HPDE6-E6E7 (cell line): ENCODE results near the gene BDKRB2.
"Not testable (repeated sequence)": the region's sequence is repeated elsewhere in the genome, so short reads cannot be mapped to it uniquely, and the experiment has no call there.

ENCODE experiments used
- DNase-seq: peaks from one replicate; pipeline ENCODE4 v3.0.0; 2011; ENCODE audit warnings: missing footprints; ENCODE audit errors: extremely low spot score

Gene BDKRB2

DNA sequence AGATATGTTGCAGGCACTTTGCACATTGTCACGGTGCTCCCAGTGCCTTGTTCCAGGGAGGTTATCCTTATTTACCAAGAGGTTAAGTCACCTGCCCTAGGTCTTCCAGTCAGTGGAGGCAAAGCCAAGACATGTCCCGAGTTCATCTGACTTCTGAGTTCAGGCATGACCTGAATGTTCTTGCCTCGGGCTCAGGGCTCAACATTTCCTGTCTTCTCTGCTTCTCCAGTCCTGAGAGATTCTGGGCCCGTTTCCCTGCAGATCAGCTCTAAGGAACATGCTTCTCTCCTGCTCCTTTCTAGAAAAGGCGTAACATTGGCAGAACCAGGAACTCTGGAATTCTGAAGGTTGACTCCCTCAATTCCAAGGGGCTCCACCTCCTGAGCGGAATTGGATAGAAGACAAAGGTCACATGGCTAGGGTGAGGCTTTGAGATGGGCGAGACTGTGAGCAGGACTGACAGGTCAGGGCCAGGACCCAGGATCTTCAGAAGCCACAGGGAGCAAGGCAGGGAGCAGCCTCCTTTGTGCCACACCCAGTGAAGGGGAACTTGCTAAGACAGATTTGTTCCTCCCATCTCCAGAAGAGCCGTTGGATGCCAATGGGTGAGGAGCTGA is 19.9 kb downstream of the BDKRB2 start:
- no peak for DNase-seq

DNA sequence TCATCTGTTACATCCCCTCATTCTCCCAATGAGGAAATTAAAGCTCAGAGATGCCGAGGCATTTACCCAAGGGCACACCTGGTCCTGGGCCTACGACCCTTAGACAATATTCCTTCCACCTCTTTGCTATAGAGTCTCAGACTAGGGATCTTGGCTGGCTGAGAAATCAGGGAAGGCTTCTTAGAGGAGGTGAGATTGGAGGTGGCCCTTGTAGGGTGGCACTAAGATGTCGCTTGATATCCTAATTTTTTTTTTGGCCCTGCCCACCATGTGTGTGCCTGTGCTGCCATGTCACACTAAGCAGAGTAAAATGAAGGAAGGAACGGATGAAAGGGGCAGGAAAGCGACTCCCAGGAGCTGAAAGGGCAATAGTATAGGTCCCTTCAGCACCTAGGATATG is 20.6 kb downstream of the BDKRB2 start:
- DNase-seq, result no peak

DNA sequence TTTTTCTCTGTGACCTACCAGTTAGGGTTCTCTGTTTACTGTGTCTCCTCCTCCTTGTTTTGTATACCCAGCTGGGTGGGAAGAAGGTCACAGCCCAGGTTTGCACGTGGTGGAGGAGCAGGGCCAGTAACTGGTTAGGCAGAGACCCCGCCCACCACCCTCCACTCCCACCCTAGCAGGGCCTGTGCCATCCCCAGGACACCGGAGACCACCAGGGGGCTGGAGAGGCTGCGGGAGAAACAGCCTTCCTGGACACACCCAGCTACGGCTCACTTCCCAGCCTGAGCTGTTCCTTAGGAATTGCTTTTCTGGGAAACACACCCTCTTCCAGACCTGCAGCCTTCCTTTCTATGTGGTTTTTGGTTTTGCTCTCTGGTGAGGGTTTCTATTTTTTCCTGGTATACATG is 21.1 kb downstream of the BDKRB2 start:
- DNase-seq, result peak; percentile 63

DNA sequence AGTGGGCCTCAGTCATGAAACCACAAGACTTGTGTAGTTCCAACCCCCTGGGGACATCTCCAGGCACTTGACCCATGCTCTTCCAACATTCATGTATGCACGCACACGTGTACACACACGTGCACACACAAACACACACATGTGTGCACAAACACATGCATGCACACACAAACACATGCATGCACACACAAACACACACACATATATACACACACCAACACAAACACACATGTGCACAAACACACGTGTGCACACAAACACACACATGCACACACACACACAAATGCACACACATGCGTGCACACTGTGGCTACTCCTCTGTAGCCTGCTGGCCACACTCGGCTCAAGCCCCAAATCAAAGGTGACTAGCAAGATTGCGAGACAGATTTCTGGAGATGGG is 22.8 kb downstream of the BDKRB2 start:
- DNase-seq, result no peak

DNA sequence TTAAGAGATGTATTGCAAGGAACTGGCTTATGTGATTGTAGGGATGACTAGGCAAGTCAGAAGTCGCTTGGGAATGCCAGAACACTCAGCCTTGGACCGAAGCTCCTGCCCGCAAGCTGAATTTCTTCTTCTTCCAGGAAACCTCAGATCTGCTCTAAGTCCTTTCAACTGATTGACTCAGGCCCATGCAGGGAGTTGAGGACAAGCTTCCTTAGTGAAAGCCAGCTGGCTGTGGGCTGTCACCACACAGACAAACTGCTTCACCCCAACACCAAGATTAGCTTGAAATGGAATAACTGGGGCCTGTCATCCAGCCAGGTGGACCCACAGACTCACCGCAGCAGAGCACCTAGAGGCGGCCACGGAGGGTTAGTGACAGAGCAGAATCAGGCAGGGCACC is 24.7 kb downstream of the BDKRB2 start:
- DNase-seq, result no peak

DNA sequence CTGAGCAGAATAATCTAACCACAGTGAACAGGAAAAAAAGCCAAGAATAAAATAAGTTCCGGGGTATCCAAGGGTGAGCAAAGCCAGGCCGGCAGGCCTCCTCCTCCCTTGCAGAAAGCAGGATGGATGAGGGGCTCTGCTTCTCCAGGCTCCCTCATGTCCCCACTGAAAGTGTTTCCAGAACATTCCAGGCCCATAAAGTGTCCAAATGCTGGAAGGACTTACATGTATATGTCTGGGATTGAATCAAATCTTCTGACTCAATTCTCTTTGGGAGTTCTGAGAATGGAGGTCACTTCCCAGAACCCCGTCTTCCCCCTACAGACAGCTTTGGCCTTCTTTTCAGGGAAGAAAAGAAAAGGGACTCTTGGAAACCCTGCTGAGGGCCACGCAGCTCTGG is 26.4 kb downstream of the BDKRB2 start:
- DNase-seq, result no peak

DNA sequence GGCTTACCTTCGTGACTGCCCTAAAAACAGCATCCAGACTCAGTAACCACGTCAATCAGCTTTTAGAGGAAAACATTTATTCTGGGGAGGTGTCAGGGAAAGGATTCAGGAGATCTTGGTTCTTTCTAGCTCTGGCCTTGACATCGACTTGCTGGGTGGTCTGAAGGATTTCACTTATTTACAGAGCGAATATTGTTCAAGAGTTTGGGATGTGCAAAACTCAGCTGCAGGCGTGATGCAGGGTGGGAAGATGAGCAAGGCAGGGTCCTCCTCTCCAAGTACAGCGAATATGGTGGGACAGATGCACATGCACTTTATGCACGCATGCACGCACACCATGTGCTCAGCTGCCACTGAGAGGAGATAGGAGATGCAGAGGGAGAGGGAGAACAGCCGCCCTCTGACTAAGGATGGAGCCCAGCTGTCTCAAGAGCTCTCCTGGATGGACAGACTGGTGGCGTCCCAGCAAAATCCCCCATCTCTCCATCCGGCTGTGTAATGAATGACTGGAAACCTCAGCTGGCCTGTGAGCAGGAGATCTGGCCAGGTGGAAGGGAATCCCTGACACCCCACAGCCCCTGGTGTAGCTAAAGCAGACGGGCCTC is 27.0 kb downstream of the BDKRB2 start:
- DNase-seq, result no peak

DNA sequence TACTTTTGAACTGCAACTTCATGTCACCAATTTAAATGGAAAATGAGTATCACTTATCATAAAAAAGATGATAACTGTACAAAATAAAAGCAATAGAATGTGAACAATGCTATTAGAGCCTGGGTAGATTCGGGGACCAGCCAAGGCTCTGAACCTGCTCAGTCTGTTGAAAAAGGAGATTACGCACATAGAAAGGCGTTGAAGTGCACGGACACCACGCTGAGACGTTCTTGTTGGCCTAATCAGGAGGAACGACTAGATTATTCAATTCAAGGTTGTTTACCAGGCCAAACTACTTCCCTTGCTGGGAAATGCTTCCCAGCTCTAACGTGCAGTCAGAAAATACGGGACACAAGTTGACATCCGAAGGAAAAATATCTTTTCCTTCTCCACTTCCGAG is 27.9 kb downstream of the BDKRB2 start:
- DNase-seq, result no peak

DNA sequence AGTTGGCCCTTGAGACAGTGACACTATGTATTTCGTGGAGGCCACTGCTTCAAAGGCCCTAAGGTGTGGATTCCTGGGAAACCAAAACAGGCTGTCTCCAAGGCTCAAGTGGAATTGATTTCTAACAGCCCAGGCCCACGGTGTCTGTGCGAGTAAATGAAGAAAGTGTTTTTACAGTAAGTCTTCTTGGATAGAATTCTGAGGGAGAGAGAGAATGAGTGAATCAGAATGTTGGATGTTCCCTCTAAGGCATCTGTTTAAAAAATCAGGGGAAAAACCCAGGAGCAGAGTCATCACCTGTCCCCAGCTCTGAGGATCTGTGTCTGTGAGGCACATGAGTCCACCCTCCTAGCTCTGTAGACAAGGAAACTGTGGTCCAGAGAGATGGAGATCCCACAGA is 29.0 kb downstream of the BDKRB2 start:
- no peak for DNase-seq

DNA sequence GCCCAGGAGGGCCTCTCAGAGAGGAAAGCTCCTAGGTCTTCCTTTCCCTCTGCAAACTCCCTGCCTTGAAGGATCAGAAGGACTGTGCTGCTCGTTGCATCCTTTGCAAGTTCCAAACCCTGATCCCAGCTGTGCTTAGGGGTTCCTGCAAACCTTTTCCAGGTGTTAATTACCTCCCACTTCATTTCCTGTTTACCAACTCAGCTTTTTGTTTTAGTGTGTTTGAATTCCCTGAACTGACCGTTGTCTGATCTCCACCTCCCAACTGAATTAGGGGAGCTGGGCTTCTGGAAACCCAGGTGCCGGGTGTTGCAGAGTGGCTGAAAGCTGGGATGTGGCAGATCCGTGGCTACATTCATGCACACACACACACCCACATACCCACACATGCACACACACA is 30.8 kb downstream of the BDKRB2 start:
- no peak for DNase-seq

DNA sequence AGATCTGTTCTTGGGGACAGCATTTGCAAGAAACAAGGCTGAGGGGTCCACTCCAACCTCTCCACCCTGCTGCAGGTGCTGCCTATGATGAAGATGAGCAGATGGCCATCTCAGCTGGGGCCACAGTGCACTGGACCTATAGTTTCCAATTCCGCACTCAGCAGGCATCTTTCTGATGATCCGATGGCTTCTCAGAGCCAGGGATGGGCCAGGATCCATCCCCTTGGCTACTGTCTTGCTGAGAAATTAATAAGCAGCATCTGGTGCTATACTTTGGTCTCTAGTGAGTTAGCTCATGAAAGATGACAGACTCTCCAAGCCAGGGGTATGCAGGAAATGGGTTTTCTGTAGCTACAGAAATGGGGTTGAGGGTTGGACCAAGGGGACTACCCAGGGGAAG is 33.0 kb downstream of the BDKRB2 start:
- no peak for DNase-seq

DNA sequence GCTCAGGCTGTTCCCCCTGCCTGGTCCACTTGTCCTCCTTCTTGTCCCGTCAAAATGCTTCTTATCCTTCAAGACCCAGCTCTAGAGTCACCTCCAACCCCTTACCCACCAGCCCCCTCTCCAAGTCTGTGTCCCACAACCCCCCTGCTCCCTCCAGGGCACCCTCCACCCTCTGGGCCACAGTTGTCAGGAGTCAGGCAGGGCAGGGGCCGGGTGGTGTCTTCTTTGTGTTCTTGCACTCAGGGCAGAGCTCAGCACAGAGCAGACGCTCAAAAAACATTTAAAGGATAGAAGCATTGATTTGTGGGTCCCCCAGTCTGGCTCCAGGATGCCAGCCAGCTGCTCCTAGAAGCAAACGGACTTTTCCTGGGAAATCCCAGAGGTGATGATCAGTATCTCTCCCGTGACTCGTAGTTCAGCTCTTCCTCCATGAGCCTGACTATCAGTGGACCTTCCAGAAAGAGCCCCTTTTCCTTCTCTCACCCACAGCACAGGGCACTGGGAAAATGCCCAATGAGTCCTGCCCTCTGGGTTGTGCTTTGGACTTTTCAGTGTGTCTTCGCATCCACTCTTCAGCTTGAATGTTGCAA is 34.1 kb downstream of the BDKRB2 start:
- DNase-seq, result no peak

DNA sequence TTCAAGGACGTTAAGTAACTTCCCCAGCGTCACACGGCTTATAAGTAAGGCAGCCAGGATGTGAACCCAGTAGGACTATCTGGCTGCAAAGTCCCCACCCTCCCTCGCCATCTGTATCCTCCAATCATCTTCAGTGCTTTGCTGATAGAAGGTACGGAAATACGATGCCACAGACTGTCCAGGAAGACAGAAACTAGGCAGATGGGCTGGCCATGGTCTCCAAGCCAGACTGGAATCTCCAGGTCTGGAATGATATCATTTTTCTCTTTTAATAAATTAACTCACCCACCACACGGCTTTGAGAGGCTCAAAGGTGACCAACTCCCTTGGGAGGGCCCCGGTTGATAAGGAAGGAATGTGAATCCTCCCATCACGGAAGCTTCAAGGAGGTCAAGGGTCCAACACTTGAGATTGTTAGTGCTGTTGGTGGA is 35.1 kb downstream of the BDKRB2 start:
- no peak for DNase-seq

DNA sequence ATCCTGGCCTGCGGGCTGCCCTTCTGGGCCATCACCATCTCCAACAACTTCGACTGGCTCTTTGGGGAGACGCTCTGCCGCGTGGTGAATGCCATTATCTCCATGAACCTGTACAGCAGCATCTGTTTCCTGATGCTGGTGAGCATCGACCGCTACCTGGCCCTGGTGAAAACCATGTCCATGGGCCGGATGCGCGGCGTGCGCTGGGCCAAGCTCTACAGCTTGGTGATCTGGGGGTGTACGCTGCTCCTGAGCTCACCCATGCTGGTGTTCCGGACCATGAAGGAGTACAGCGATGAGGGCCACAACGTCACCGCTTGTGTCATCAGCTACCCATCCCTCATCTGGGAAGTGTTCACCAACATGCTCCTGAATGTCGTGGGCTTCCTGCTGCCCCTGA is 36.0 kb downstream of the BDKRB2 start:
- DNase-seq, result no peak

DNA sequence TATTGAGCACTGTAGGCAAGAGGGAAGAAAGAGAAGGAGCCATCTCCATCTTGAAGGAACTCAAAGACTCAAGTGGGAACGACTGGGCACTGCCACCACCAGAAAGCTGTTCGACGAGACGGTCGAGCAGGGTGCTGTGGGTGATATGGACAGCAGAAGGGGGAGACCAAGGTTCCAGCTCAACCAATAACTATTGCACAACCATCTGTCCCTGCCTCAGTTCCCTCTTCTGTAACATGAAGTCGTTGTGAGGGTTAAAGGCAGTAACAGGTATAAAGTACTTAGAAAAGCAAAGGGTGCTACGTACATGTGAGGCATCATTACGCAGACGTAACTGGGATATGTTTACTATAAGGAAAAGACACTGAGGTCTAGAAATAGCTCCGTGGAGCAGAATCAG is 37.5 kb downstream of the BDKRB2 start:
- no peak for DNase-seq

DNA sequence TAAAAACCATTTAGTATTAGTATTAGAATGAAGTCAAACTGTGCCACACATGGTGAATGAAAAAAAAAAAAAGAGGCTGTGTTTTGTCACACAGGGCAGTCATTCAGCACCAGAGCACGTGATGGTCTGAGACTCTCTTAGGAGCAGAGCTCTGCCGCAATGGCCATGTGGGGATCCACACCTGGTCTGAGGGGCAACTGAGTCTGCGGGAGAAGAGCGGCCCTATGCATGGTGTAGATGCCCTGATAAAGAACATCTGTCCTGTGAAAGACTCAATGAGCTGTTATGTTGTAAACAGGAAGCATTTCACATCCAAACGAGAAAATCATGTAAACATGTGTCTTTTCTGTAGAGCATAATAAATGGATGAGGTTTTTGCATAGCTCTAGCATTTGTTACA is 39.1 kb downstream of the BDKRB2 start:
- DNase-seq, result no peak

DNA sequence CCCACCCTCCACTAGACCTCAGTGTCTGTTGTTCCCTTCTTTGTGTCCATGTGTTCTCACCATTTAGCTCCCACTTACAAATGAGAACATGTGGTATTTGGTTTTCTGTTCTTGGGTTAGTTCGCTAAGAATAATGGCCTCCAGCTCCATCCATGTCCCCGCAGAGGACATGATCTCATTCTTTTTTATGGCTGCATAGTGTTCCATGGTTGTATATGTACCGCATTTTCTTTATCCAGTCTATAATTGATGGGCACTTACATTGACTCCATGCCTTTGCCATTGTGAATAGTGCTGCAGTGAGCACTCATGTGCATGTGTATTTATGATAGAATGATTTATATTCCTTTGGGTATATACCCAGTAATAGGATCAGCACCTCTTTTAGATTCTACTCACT is 40.4 kb downstream of the BDKRB2 start:
- DNase-seq, result not testable (repeated sequence)

DNA sequence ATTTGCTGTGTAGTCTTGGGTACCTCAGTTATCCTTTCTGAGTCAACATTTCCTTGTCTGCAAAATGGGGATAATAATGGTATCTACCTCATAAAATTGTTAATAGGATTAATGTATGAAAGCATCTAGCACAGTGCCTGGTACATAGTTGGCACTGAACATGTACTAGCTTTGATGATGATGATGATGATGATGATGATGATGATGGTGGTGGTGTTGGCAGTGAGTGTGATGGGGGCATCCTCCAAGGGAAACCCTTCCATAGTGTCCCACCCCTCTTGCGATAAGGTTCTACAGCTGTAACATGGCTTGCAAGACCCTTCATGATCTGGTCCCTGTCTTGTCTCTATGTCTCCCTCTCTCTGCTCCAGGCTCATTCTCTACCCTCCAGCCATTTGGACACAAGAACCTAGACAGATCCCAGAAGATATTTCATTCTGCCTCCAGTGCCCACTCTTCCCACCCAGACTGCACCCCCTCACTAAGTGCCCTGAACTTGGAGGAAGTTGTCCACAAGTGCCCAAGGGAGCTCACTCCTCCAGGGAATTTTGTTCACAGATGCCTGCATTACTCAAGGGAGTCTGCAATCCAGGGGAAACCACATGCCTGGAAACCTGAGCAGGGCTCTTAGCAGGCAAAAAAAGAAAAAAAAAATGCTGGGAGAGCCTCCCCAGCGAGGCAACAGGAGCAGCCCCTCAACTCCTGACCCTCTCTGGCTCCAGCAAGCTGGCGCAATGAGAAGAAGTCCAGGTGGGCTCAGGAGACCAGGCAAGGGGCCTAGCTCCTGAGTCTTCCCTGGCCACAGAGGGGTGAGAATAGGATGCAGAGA is 41.3 kb downstream of the BDKRB2 start:
- DNase-seq, result no peak

DNA sequence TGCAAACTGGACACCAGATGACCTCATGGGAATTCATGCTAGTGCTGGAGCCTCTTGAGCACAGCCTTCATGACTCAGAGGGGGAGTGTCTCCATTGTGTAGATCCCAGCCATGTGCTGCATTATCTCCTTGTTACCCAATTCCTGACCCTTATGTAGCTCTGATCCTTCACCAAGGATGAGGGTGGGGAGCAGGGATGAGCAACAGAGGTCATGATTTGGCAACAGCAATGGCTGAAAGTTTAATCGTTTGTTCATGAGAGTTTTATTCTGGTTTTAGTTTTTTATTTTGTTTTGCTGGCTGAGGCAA is 41.9 kb downstream of the BDKRB2 start:
- DNase-seq, result peak; percentile 98

DNA sequence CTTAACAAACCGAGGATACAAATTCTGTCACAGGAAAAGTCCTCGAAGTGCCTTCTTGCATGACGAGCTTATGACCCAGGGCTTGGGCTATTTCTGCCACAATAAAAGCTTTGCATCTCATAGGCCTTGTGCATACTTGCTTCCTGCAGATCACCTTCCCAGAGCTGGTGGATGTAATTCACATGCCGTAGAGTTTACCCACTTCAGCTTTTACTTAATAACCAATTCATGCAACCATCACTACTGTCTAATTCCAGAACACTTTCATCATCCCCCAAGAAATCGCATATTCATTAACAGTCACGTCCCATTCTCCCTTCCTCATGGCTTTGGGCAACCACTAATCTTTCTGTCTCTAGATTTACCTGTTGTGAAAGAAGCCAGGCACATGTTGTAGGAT is 42.4 kb downstream of the BDKRB2 start:
- DNase-seq, result no peak

DNA sequence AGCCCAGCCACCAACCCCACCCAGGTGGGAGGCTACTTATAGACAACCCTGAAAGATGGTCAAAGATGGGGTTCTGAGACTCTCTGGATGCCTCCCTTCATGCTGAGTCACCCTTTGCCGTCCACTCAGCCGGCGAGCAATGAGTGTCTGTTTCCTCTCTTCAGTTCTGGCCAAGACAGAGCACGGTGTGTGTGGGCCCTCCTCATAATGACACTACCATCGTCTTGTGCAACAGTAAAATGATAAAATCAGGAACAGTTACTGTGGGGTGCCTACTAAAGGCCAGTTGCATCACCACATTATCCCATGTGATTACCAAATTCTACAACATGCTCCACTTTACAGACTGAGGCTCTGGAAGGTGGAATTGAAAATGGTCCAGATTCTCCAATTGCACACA is 44.4 kb downstream of the BDKRB2 start:
- DNase-seq, result no peak

DNA sequence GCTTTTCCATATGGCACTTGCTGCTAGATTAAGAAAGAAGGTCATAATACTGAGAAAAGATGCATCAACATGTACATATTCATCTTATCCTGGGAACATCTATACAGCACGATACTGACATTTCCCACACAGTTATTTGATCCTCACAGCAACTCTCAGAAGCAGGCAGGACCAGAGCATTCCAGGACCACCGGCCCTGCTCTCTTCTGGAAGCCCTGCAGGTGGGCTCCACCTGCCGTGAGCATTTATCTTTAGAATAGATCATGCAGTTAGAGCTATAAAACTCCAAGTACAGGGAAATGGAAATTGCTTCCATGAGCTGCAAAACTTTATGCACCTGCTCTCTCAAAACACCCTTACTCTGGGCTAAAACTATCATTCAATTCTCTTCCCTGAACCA is 45.8 kb downstream of the BDKRB2 start:
- DNase-seq, result no peak

DNA sequence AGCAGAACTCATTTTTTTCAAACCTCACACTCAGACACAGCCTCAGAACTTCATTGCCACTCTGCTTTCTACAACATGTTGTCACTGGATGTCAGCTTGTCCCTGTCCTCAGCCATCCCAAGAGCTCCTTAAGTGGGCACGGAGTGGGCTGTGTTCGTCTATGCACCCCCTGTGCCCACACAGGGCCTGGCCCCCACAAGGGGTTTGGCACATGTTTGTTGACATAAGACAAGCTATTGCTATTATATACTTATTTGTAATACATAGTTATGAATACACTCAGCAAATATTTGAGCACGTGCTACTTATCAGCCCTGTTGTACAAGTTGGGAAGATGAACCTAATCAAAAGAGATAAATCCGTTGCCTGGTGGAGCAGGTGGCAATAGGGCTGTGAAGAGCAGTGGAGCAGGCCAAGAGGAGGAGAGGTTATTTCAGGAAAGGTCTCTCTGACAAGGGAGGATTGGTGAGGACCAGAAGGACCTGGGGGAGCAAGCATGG is 47.1 kb downstream of the BDKRB2 start:
- DNase-seq, result no peak
